Activated T-cell treated with anti-CD3 and anti-CD28 coated beads for 48 hours (primary cell): ENCODE results near the gene RNF144A.
A peak's percentile ranks its signal among the peaks of the same experiment; 100 is the strongest.

Source experiments
- DNase-seq: peaks from one replicate; pipeline ENCODE4 v3.0.0-alpha.2; 2020; ENCODE audit warnings: low read depth

RNF144A gene

GRCh38 chr2:6908291-6908690, 8.9 kb upstream of the RNF144A start:
- DNase-seq, result no peak

- DNase-seq, result no peak
Observed at GRCh38 chr2:6909431-6910385, 7.5 kb upstream of the RNF144A start.

GRCh38 chr2:6911721-6912120, 5.5 kb upstream of the RNF144A start:
- no peak for DNase-seq

GRCh38 chr2:6913415-6914157, 3.6 kb upstream of the RNF144A start:
- DNase-seq, result peak; percentile 34

- DNase-seq, result no peak
Observed at GRCh38 chr2:6914828-6915227, 2.4 kb upstream of the RNF144A start.

- DNase-seq, result no peak
Observed at GRCh38 chr2:6915399-6915798, 1.8 kb upstream of the RNF144A start.

- no peak for DNase-seq
Observed at GRCh38 chr2:6916224-6916623, 988 bp upstream of the RNF144A start.

- no peak for DNase-seq
Observed at GRCh38 chr2:6916736-6917070, 509 bp upstream of the RNF144A start.

- no peak for DNase-seq
Observed at GRCh38 chr2:6917761-6918421, 679 bp downstream of the RNF144A start.

GRCh38 chr2:6919901-6920742, 2.9 kb downstream of the RNF144A start:
- no peak for DNase-seq

GRCh38 chr2:6920743-6921064, 3.5 kb downstream of the RNF144A start:
- no peak for DNase-seq

- no peak for DNase-seq
Observed at GRCh38 chr2:6921321-6921922, 4.2 kb downstream of the RNF144A start.

- DNase-seq, result no peak
Observed at GRCh38 chr2:6922201-6922656, 5.0 kb downstream of the RNF144A start.

GRCh38 chr2:6923319-6923718, 6.1 kb downstream of the RNF144A start:
- no peak for DNase-seq

- no peak for DNase-seq
Observed at GRCh38 chr2:6924101-6924923, 7.1 kb downstream of the RNF144A start.

GRCh38 chr2:6924924-6925409, 7.8 kb downstream of the RNF144A start:
- DNase-seq, result no peak

GRCh38 chr2:6926071-6926732, 9.0 kb downstream of the RNF144A start:
- DNase-seq, result no peak

GRCh38 chr2:6927186-6927585, 10.0 kb downstream of the RNF144A start:
- no peak for DNase-seq

- DNase-seq, result no peak
Observed at GRCh38 chr2:6927753-6928152, 10.5 kb downstream of the RNF144A start.

- DNase-seq, result no peak
Observed at GRCh38 chr2:6928452-6928851, 11.2 kb downstream of the RNF144A start.
